Activated naive CD8-positive, alpha-beta T cell treated with anti-CD3 and anti-CD28 coated beads for 36 hours (primary cell): ENCODE data around the gene FNDC3A. TPM values are rescaled to one million over a fixed set of nuclear protein-coding genes. Genes with fewer than 3 reads are reported as not detected.
A peak's percentile ranks its signal among the peaks of the same experiment; 100 is the strongest.

Experiments used
- DNase-seq: peaks from one replicate; pipeline ENCODE4 v3.0.0; 2021
- H3K27ac Mint-ChIP-seq: one replicate; pipeline ENCODE4 v1.8.0; 2022; ENCODE audit warnings: mild to moderate bottlenecking, moderate library complexity, mixed read lengths
- H3K27me3 Mint-ChIP-seq: one replicate; pipeline ENCODE4 v1.8.0; 2022; ENCODE audit warnings: mild to moderate bottlenecking, mixed read lengths
- H3K36me3 Mint-ChIP-seq: one replicate; pipeline ENCODE4 v1.8.0; 2021; ENCODE audit warnings: mild to moderate bottlenecking, mixed read lengths
- H3K4me1 Mint-ChIP-seq: one replicate; pipeline ENCODE4 v1.8.0; 2021; ENCODE audit warnings: mixed read lengths
- H3K4me3 Mint-ChIP-seq: one replicate; pipeline ENCODE4 v1.8.0; 2022; ENCODE audit warnings: mild to moderate bottlenecking, moderate library complexity, mixed read lengths
- H3K9me3 Mint-ChIP-seq: one replicate; pipeline ENCODE4 v1.8.0; 2022; ENCODE audit warnings: mixed read lengths
- total RNA-seq, 2 experiments: library from RNA; stranded (reverse); gene quantifications; one replicate each; pipeline ENCODE4 v1.2.3, GENCODE V29; 2021

FNDC3A gene
- total RNA-seq, 2 experiments from 2014 or later: 23.1 to 24.1 TPM

- Mint-ChIP-seq H3K4me3 (no peak overlapping the region), H3K36me3 (peaks cover 24% of the 10 kb centered on the region), H3K27me3 (no peaks in the 10 kb centered on the region), H3K27ac (no peak overlapping the region), H3K9me3 (no peaks in the 10 kb centered on the region), H3K4me1 (peaks cover 11% of the 10 kb centered on the region)
- DNase-seq: no peak
These were observed 107.2 kb downstream of the FNDC3A start for GRCh38 chr13:49082653-49083536.

- H3K27ac Mint-ChIP-seq: no peak overlapping the region
- no peak overlapping the region for H3K4me3 Mint-ChIP-seq
- no peak for DNase-seq
- H3K36me3 Mint-ChIP-seq: peaks cover 30% of the 10 kb centered on the region
- peaks cover 8% of the 10 kb centered on the region for H3K4me1 Mint-ChIP-seq
- H3K27me3 Mint-ChIP-seq: no peaks in the 10 kb centered on the region
- no peaks in the 10 kb centered on the region for H3K9me3 Mint-ChIP-seq
These were observed 109.2 kb downstream of the FNDC3A start for GRCh38 chr13:49084961-49085360.

GRCh38 chr13:49086722-49087121 is 111.0 kb downstream of the FNDC3A start:
- Mint-ChIP-seq H3K27me3 (no peaks in the 10 kb centered on the region), H3K9me3 (no peaks in the 10 kb centered on the region), H3K4me1 (peaks cover 7% of the 10 kb centered on the region), H3K4me3 (no peak overlapping the region), H3K36me3 (peaks cover 31% of the 10 kb centered on the region), H3K27ac (no peak overlapping the region)
- no peak for DNase-seq

DNA sequence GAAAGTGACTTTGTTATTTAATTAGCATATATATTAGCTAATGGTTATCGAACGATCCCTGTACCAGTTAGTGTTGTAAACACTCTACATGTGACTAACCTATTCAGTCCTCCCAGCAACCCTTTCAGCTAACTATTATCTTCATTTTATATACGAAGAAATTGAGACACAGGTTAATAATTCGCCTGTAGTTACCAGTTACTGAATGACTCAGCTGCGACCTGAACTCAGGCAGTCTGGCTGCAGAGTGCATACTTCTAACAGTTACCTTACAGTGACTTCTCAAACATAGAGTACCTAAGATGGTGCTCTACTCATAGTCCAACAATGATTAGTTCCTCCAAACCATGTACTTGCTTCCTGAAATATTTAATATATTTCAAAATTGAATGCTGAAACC is 117.7 kb downstream of the FNDC3A start:
- peaks cover 15% of the 10 kb centered on the region for H3K4me1 Mint-ChIP-seq
- H3K27me3 Mint-ChIP-seq: no peaks in the 10 kb centered on the region
- H3K27ac Mint-ChIP-seq: no peak overlapping the region
- no peaks in the 10 kb centered on the region for H3K9me3 Mint-ChIP-seq
- H3K36me3 Mint-ChIP-seq: peaks cover 19% of the 10 kb centered on the region
- no peak for DNase-seq
- H3K4me3 Mint-ChIP-seq: no peak overlapping the region

DNA sequence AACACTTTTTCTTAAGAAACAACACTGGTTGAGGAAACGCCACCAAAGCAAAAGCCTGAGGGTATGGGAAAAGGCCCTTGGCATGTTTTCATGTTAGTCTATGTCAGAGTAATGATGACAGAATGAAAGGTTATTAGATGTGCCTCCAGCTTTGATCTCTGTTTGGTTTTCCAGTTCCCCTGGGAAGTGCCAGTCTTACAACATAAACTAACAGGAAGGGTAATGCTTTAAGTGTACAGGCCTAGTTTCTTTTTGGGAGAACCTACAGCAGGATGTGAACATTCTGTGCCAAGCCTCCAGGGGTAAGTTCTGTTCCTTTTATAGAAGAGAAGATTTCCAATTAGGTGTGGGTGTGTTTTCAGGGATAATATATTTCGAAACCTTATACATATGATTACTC is 121.7 kb downstream of the FNDC3A start:
- Mint-ChIP-seq H3K27ac (no peak overlapping the region), H3K9me3 (no peaks in the 10 kb centered on the region), H3K27me3 (no peaks in the 10 kb centered on the region), H3K4me1 (peaks cover 18% of the 10 kb centered on the region), H3K4me3 (no peak overlapping the region), H3K36me3 (peaks cover 2% of the 10 kb centered on the region)
- DNase-seq: no peak

GRCh38 chr13:49098198-49098597 is 122.5 kb downstream of the FNDC3A start:
- no peak for DNase-seq
- no peak overlapping the region for H3K27ac Mint-ChIP-seq
- peaks cover 18% of the 10 kb centered on the region for H3K4me1 Mint-ChIP-seq
- H3K27me3 Mint-ChIP-seq: no peaks in the 10 kb centered on the region
- H3K9me3 Mint-ChIP-seq: no peaks in the 10 kb centered on the region
- peaks cover 2% of the 10 kb centered on the region for H3K36me3 Mint-ChIP-seq
- H3K4me3 Mint-ChIP-seq: no peak overlapping the region

- Mint-ChIP-seq H3K4me1 (peaks cover 18% of the 10 kb centered on the region), H3K9me3 (no peaks in the 10 kb centered on the region), H3K4me3 (no peak overlapping the region), H3K27me3 (no peaks in the 10 kb centered on the region), H3K36me3 (peaks cover 7% of the 10 kb centered on the region), H3K27ac (no peak overlapping the region)
- no peak for DNase-seq
These were observed 123.2 kb downstream of the FNDC3A start for GRCh38 chr13:49098771-49099512.

DNA sequence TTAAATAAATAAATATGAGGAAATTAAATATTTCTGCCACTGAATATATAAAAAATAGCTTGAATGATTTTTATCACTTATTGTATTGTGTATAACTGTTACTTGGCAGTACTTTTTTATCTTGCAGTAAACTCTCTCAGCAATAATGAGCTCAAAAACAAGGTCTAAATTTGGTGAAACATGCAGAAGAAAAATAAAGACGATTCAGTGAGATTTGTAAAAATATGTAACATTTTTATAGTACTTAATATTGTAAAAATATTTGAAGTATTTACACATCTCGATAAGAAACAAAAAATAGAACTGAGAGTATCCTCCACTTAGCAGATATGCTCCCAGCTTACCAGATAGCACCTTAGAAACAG is 123.8 kb downstream of the FNDC3A start:
- Mint-ChIP-seq H3K9me3 (no peaks in the 10 kb centered on the region), H3K4me1 (peaks cover 18% of the 10 kb centered on the region), H3K27me3 (no peaks in the 10 kb centered on the region), H3K4me3 (no peak overlapping the region), H3K27ac (no peak overlapping the region), H3K36me3 (peaks cover 7% of the 10 kb centered on the region)
- DNase-seq: no peak

GRCh38 chr13:49100637-49101570 is 125.2 kb downstream of the FNDC3A start:
- Mint-ChIP-seq H3K27me3 (no peaks in the 10 kb centered on the region), H3K9me3 (no peaks in the 10 kb centered on the region), H3K4me1 (peaks cover 16% of the 10 kb centered on the region), H3K4me3 (no peak overlapping the region), H3K27ac (no peak overlapping the region), H3K36me3 (peaks cover 7% of the 10 kb centered on the region)
- no peak for DNase-seq

GRCh38 chr13:49108196-49108595 is 132.5 kb downstream of the FNDC3A start:
- H3K27ac Mint-ChIP-seq: no peak overlapping the region

GRCh38 chr13:49110122-49110912 is 134.6 kb downstream of the FNDC3A start:
- Mint-ChIP-seq H3K4me1 (peaks cover 24% of the 10 kb centered on the region), H3K27ac (peak overlapping the region; percentile 86), H3K4me3 (peak overlapping the region; percentile 85), H3K36me3 (peaks cover 4% of the 10 kb centered on the region), H3K9me3 (no peaks in the 10 kb centered on the region), H3K27me3 (no peaks in the 10 kb centered on the region)
- peak; percentile 74 for DNase-seq

More at GRCh38 chr13:49108196-49108595, 132.5 kb downstream of the FNDC3A start:
- no peak overlapping the region for H3K4me3 Mint-ChIP-seq
- H3K27me3 Mint-ChIP-seq: no peaks in the 10 kb centered on the region
- DNase-seq: no peak
- H3K9me3 Mint-ChIP-seq: no peaks in the 10 kb centered on the region
- H3K4me1 Mint-ChIP-seq: peaks cover 14% of the 10 kb centered on the region
- peaks cover 4% of the 10 kb centered on the region for H3K36me3 Mint-ChIP-seq

DNA sequence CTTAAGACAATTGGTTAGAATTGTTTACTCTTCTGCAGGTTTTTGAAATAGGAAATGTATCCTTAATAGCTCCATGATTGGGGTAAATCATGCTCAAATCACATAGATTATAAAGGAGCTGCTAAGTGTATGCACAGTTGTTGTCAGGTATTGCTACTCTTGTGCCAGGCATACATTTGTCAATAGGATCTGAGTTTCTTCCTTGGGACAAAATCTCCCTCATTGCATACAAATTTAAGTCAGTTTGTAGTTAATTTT is 135.1 kb downstream of the FNDC3A start:
- peak overlapping the region; percentile 85 for H3K4me3 Mint-ChIP-seq
- no peaks in the 10 kb centered on the region for H3K9me3 Mint-ChIP-seq
- no peak for DNase-seq
- peaks cover 9% of the 10 kb centered on the region for H3K36me3 Mint-ChIP-seq
- no peaks in the 10 kb centered on the region for H3K27me3 Mint-ChIP-seq
- peaks cover 29% of the 10 kb centered on the region for H3K4me1 Mint-ChIP-seq
- peak overlapping the region; percentile 64 for H3K27ac Mint-ChIP-seq

- no peak for DNase-seq
- Mint-ChIP-seq H3K27ac (peak overlapping the region; percentile 91), H3K4me1 (peaks cover 35% of the 10 kb centered on the region), H3K9me3 (no peaks in the 10 kb centered on the region), H3K27me3 (no peaks in the 10 kb centered on the region), H3K36me3 (peaks cover 23% of the 10 kb centered on the region), H3K4me3 (peak overlapping the region; percentile 74)
These were observed 137.2 kb downstream of the FNDC3A start for GRCh38 chr13:49112782-49113525.
